NOMO-1 (cell line): ENCODE measurements around the gene ALKBH5.
A peak's percentile ranks its signal among the peaks of the same experiment; 100 is the strongest.

Experiments
- DNase-seq, 2 experiments: peaks; one replicate each; lab custom pipeline; 2025; ENCODE audit not compliant: unreplicated experiment in 2 of 2; lab: John Stamatoyannopoulos, UW

Gene ALKBH5

GRCh38 chr17:18256776-18257175 is 73.1 kb downstream of the ALKBH5 start:
- no peak for DNase-seq

- DNase-seq = peak; percentile 76
Measured at GRCh38 chr17:18257268-18257981, 73.8 kb downstream of the ALKBH5 start.

- peak; percentile 76 for DNase-seq
Measured at GRCh38 chr17:18257982-18258355, 74.3 kb downstream of the ALKBH5 start.

GRCh38 chr17:18258356-18259038 is 74.9 kb downstream of the ALKBH5 start, which contains the start of gene FLII:
Gene FLII (minus strand): TSS chr17:18258738. CDS start chr17:18258690, 48 bp downstream.
- peak; percentile 45 to 55 for DNase-seq
